ENCODE data around the gene CAPN3.

Gene CAPN3

DNA sequence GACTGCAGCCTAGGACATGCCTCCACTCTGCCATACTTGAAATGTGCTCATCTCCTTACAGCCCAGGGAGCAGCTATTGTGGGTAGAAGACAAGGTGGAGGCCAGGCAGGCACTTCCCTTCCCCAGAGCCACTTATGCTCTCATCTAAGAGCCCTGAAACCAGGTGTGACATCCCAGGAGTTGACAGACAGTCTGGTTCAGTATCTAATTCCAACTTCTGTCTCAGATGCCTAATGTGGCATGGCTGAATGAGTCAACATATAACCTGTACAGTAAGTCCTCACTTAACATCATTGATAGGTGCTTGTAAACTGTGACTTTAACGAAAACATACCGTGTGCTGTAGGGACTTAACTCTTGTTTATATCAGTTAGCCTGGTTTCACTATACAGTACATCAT, 1.2 kb upstream of the CAPN3 start:
- DNase-seq: no peak

DNA sequence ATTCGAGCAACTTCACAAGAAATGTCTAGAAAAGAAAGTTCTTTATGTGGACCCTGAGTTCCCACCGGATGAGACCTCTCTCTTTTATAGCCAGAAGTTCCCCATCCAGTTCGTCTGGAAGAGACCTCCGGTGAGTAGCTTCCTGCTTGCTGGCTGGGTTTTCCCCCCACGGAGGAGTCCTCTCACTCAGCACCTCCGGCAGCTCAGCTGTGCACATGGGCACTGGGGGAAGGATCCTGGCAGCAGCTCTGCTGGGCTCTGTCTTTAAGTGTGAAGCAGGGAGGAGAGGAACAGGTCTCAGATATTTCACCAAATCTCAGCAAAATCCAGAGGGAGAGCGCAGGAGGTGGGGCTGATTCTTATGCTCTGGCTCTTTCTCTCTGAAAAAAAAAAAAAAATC, 684 bp downstream of the CAPN3 start:
- DNase-seq: no peak

DNA sequence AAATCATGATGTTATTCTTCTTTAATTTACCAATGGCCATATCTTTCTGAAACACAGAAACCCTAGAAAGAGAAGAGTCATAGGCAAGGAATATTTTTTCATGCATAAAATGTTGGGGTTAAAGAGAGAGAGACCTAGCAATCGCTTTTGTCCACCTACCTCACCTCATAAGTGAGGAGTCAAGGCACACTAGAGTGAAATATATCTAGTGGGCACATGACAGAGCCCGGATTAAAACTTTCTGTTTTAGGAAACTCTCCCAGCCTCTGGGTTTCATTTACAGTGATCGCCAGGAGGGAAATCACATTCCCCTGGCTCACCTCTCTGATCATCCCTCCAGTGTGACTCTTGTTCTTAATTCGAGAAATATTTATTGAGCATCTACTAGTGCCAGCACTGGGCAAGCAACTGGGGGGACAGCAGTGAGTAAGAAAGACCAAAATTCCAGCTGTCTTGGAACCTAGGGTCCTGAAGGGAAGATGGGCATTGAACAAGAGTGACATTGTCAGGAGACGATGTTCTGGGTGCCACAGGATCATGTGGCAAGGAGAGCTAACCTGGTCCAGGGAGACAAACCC, 1.3 kb downstream of the CAPN3 start:
- no peak for DNase-seq

DNA sequence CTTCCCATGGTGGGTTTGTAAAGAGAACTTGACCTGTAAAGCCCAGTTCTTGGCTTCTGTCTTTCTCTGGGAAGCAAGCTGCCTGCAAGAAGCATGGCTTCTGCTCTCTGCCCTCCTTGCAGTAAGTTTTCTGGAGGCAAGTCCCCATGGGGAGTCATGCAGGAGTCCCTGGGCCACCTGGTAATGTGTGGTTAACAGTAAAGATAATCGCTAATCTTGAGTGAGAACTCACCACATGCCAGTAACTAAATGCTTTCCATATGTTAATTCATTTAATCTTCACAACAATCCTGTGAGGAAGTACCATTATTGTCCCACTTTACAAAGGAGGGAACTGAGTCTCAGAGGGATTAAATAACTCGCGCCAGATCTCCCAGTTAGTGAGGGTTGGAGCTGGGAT, 4.2 kb downstream of the CAPN3 start:
- DNase-seq: no peak

- DNase-seq: no peak
These were observed 4.6 kb downstream of the CAPN3 start for GRCh38 chr15:42363942-42364341.

DNA sequence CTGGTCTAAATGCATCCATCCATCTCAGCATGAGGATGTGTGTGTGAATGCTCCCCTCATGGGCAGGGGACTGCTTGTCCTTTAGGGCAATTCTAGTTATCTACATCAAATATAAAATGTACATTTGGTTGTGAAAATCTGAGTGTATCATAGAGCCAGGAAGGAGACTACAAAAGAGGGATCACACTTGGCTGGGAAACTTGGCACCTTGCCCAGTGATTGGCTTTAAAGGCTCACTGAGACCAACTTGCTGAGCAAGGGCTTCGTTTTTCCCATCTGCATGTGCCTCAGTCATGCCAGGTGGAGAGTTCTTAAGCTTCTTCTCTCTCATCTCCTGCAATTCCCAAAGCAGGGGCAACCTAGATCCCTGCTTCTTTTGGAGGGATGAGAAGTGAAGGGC, 5.2 kb downstream of the CAPN3 start:
- DNase-seq: no peak

DNA sequence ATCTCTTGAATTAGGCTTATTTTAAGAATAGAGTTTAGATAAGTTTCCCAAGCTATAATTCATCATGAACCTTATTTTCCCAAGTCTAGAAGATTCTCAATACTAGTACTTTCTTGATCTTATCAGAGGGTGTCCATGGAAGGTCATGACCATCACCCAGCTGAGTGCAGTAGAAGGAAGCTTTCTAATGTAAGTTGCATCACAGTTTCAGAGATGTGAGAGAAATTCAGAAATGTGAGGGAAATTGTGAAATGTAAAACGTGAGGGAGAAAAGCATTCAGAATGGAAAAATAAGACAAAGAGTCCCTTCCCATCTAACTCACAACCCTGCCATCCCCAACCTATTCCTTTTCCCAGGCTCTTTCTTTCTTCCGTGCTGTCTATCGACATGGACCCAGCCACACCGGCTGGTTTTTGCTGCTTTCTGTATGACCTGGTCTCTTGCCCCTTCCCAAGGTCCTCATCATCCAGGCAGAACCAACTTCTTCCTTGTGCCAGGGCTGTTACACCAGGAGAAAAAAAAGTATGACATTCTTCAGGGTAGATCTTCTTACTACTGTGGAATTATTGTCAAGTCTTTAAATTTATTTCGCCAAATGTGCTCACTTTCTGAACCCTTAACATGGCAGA, 6.7 kb downstream of the CAPN3 start:
- DNase-seq: no peak

DNA sequence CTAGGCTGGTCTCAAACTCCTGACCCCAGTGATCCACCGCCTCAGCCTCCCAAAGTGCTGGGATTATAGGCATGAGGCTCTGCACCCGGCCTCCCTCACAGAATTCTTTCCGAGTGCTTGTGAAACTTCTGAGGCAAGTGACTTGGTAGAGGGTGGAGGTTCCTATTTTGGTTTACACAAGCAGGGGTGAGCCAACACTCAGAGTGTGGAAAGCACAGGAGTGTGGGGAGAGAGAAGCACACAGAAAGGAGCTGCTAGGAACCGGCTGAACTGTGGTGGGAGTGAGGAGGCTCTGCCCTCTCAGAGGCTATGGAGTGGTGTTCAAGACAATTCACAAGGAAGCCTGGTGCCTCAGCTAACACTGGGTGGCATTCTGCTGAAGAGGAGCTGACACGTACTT, 7.7 kb downstream of the CAPN3 start:
- DNase-seq: peak; percentile 31

DNA sequence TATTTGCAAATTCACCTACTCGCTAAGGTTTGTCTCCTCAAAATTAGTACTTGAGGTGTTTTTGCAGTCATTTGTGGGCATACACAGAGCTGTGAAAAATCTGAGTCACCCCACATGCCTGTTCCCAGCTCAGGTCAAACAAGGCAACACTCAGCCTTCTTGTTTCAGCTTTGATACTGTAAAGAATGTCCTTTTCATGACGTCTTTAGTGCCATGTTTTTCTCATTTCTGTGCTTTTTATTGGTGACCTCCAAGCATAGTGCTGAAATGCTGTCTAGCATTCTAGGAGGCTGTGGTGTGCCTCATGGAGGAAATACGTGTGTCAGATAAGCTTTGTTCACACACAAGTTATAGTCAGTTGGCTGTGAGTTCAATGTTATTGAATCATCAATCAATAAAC, 8.8 kb downstream of the CAPN3 start:
- no peak for DNase-seq

GRCh38 chr15:42371096-42371495, 11.8 kb downstream of the CAPN3 start:
- DNase-seq: no peak

DNA sequence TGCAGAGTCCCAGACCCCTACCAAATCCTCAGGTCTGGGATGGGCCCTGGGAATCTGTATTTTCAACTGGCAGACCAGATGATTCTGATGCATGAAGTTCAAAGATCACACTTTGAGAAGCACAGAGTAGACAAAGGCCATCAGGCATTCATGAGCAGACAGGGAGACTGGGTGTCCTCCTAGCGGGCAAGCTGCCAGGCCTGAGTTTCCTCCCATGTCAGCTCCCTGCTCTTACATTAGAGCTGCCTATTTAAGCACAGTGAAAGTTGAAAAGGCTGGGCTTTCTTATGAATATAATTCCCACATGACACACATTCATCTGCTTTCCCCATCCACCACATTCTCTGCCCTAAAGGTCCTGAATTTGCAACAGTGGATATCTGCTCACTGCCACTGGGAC, 14.0 kb downstream of the CAPN3 start:
- no peak for DNase-seq

DNA sequence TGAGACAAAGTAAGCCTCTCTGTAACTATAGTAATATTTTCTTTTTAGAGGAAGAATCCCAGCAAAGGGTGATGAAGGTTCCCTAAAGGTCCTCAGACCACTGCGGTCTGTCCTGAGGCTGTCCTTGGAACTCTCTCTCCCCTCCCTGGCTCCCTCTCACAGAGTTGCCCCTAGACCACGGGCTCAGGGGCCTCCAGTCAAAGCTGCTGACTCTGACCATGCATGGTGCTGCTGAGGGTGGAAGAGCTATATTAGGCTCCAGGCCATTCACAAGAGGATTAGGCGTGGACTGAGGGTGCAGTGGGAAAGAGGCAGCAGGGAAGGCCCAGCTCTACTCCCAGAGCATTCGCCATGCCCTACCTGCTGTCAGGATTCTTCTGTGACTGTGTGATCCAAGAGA, 14.6 kb downstream of the CAPN3 start:
- no peak for DNase-seq

DNA sequence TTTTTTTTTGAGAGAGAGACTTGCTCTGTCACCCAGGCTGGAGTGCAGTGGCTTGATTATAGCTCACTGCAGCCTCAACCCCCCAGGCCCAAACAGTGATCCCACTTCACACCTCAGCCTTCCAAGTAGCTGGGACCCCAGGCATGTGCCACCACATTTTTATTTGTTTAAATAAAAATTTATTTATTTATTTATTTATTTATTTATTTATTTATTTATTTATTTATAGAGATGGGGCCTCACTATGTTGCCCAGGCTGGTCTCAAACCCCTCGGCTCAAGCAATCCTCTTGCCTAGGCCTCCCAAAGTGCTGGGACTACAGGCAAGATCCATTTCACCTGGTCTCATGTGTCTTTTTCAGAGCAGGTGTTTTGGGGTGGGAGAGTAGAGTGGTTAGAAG, 15.5 kb downstream of the CAPN3 start:
- no peak for DNase-seq

- DNase-seq: no peak
These were observed 16.0 kb downstream of the CAPN3 start for GRCh38 chr15:42375252-42375651.

DNA sequence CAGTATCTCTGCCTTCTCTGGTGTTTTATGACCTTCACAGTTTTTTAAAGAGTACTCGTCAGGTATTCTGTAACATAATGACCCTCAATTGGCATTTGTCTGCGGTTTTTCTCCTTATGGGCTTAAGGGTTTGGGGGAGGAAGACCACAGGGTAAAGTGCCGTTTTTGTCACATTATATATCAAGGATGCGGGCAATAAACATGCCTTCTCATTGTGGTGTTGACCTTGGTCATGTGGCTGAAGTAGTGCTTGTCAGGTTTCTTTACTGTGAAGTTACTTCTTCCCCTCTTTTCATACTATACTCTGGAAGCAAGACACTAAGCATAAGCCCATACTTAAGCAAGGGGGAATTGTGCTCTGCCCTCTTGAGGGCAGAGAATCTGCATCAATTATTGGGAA, 16.6 kb downstream of the CAPN3 start:
- no peak for DNase-seq

DNA sequence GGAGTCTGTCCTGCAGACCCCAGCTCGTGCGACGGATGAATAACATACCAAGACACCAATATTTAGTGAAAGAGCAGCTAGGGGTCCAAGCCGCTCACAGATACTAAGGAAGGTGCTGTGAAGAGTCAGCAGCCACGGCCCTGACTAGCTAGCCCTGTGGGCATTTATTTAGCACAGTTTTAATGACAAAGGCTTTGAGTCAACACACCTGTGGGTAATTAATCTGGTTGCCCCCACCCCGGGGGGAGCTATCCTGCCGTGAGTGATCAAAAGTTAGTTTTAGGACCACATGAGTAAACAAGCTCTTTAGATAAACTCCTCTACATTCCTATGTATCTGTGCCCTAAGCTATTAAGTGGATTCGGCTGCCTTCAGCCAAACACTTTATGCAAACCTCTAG, 18.7 kb downstream of the CAPN3 start:
- DNase-seq: no peak

DNA sequence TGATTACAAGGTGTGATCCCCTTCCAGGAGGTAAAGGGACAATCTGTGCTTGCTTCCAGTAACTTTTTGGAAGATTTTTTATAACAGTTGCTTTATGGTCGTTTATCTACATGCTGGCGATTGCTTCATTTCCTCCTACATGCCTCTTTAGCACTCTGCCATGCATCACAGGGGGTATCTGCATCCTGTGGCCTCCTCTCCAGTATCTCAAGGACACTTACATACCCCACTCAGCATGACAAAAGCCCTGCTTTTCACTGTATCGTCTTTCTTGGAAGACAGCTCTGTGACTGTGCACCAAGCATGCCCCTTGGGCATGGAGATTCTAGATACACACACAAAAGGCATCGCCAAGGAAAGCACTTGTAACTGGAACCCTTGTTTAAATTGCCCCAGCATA, 25.3 kb downstream of the CAPN3 start:
- no peak for DNase-seq

GRCh38 chr15:42385206-42385979, 26.1 kb downstream of the CAPN3 start:
- no peak for DNase-seq

- no peak for DNase-seq
These were observed 26.8 kb downstream of the CAPN3 start for GRCh38 chr15:42385980-42386700.

DNA sequence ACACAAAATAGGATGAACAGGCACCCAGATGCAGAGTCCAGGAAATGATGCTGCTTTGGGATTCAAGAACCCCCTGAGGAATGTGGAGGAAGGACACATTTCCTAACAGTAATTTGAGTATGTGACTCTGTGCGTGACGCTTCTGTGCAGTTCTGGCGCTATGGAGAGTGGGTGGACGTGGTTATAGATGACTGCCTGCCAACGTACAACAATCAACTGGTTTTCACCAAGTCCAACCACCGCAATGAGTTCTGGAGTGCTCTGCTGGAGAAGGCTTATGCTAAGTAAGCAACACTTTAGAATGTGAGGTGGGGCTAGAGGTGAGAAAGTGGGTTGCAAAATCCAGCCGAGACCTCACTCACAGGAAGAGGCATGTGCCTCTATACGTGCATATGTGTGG, 28.3 kb downstream of the CAPN3 start:
- no peak for DNase-seq

DNA sequence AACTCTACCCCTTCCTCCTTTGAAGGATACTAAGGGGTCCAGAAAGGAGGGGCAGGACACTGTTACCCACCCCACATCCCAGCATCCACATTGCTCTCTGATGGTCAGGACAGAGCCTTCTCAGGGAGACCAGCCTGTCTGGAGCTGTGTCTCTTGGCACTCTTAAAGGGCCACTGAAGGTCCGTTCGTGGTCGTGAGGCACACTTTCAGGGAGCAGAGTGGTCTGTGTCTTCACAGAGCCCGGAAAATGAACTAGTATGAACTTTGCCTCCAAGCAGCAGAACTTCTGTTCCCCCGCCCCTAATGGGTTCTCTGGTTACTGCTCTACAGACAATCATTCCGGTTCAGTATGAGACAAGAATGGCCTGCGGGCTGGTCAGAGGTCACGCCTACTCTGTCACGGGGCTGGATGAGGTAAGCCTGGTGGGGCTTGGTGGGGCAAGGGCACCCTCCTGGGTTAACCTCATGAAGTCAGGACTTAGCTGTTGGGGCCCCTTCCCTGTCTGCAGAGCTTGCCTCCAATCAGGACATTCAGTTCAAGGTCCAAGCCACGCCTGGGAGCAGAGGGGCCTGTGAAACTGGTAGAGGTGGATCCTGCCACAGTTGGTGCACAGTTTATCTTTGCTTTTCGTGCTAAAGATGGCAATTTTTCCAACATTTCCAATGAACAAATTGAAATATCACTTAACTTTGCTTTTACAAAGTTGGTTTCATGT, 33.2 kb downstream of the CAPN3 start:
- DNase-seq: no peak

DNA sequence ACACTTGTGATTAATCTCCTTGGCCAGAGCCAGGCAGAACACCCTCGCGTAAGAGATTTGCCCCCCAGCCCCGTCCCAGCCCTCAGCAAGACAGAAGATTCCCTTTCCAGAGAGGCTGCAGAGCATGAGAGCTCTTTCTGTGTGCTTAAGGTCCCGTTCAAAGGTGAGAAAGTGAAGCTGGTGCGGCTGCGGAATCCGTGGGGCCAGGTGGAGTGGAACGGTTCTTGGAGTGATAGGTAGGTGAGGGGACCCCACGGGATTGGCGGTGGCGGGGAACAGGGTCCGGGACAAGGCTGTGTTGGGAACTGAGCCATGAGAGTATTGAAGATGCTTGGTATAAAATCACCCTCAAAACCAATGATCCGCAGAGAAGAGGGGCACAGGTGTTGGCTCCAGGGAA, 34.8 kb downstream of the CAPN3 start:
- DNase-seq: no peak

DNA sequence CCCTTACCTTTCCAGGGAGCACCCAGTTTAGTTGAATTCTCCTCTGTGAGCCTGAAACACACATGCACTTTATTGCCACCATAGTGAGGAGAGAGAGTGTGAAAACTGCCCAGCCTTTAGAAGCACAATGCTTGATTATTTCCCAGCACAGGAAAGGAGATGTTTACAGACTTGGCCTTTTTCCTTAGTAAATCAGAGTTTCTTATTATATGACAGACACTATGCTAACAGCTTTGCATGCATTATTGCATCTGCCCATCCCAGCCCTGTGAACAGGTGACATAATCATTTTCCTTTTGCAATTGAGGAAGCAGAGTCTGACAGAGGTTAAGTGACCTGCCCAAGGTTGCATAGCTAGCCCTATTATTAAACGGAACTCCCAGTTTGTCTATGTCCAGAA, 36.5 kb downstream of the CAPN3 start:
- DNase-seq: no peak
